A549 (cell line): Measurements from ENCODE around the gene RASSF8. TPM values are rescaled to one million over a fixed set of nuclear protein-coding genes. Genes with fewer than 3 reads are reported as not detected.

Source experiments
- ATAC-seq, 2 experiments: fragments of 200-7000 bp in 1 of 2; fragments of >200 bp in 1 of 2; cut with Nextera tagmentation in 1 of 2; cut with Tn5 transposase in 1 of 2; 3 replicates each; pipeline versions ENCODE4 v1.8.0 to v1.9.1; 2018 to 2020; ENCODE audit warnings: mild to moderate bottlenecking in 1 of 2, moderate library complexity in 1 of 2
- CTCF ChIA-PET: fragments of 300-600 bp; sonication (Branson Sonifier 250); formaldehyde crosslinking; extraction: SDS; loops from one replicate; lab custom pipeline; 2021; ENCODE audit warnings: antibody characterized with exemption, inconsistent platforms; lab: Yijun Ruan, JAX
- POLR2A ChIA-PET: fragments of 350-600 bp; formaldehyde crosslinking; extraction: SDS; loops from one replicate; lab custom pipeline; 2021; ENCODE audit warnings: antibody characterized with exemption, inconsistent platforms; lab: Yijun Ruan, JAX
- DNase-seq, 2 experiments: peaks; one replicate each; pipeline versions ENCODE4 v3.0.0 to v3.0.0-alpha.2; 2011 to 2016; ENCODE audit warnings: low read depth in 1 of 2, low spot score in 1 of 2
- FAIRE-seq: peaks from 2 replicates; lab custom pipeline; 2011; peaks lifted over from hg19 to GRCh38; lab: Jason Lieb, UNC
- H3K27ac ChIP-seq, 2 experiments: fragments of >200 bp; sonication (Bioruptor Twin); formaldehyde crosslinking; 3 replicates each; pipeline ENCODE4 v1.5.1; 2016 to 2017
- H3K4me1 ChIP-seq: fragments of >200 bp; sonication (Bioruptor Twin); formaldehyde crosslinking; 3 replicates; pipeline ENCODE4 v1.6.1; 2016
- H3K4me2 ChIP-seq: fragments of >200 bp; sonication (Bioruptor Twin); formaldehyde crosslinking; 3 replicates; pipeline ENCODE4 v1.6.1; 2016
- H3K4me3 ChIP-seq: fragments of >200 bp; sonication (Bioruptor Twin); formaldehyde crosslinking; 3 replicates; pipeline ENCODE4 v1.5.1; 2016
- H3K9me3 ChIP-seq: fragments of >200 bp; sonication (Bioruptor Twin); formaldehyde crosslinking; 3 replicates; pipeline ENCODE4 v1.6.1; 2016
- CBX2 ChIP-seq: fragments of 200-600 bp; sonication (generic); IDR thresholded peaks from 2 replicates; pipeline ENCODE4 v1.6.1; 2016; ENCODE audit warnings: low read depth, mild to moderate bottlenecking, borderline replicate concordance
- E2F6 ChIP-seq: IDR thresholded peaks from 2 replicates; pipeline ENCODE4 v1.6.1; 2012; ENCODE audit warnings: low read depth, borderline replicate concordance
- ESRRA ChIP-seq: fragments of 150-350 bp; IDR thresholded peaks from 2 replicates; pipeline ENCODE4 v1.6.1; 2014; ENCODE audit warnings: mild to moderate bottlenecking, low read length, borderline replicate concordance
- FOSB ChIP-seq: fragments of 250-450 bp; sonication (Bioruptor Pico); IDR thresholded peaks from 2 replicates; pipeline ENCODE4 v1.5.0; 2020; ENCODE audit warnings: mild to moderate bottlenecking, moderate library complexity
- HDAC2 ChIP-seq: fragments of 200-600 bp; sonication (generic); IDR thresholded peaks from 2 replicates; pipeline ENCODE4 v1.6.1; 2016
- HOXB13 ChIP-seq: fragments of 250-450 bp; sonication (Bioruptor Pico); IDR thresholded peaks from 2 replicates; pipeline ENCODE4 v1.5.0; 2020; ENCODE audit warnings: low read depth, mild to moderate bottlenecking, moderate library complexity
- JUN ChIP-seq, 2 experiments: fragments of >200 bp; sonication (Bioruptor Twin); formaldehyde crosslinking; IDR thresholded peaks; 2 replicates in 1 of 2; 3 replicates in 1 of 2; pipeline ENCODE4 v1.6.1; 2016 to 2017
- KDM5A ChIP-seq: fragments of 200-600 bp; sonication (generic); IDR thresholded peaks from 2 replicates; pipeline ENCODE4 v1.6.1; 2016; ENCODE audit warnings: antibody characterized with exemption, mild to moderate bottlenecking
- MYC ChIP-seq: IDR thresholded peaks from 2 replicates; pipeline ENCODE4 v1.6.1; 2012; ENCODE audit warnings: mild to moderate bottlenecking, inconsistent platforms, low read length, improper control_type of control experiment, borderline replicate concordance
- NFE2L2 ChIP-seq: fragments of 150-350 bp; conservative IDR thresholded peaks from 2 replicates; pipeline ENCODE4 v1.6.1; 2014; ENCODE audit warnings: low read length
- NR3C1 ChIP-seq: fragments of >200 bp; sonication (Bioruptor Twin); formaldehyde crosslinking; IDR thresholded peaks from 3 replicates; pipeline ENCODE4 v1.6.1; 2017
- POLR2AphosphoS2 ChIP-seq: conservative IDR thresholded peaks from 2 replicates; pipeline ENCODE4 v1.6.1; 2012; ENCODE audit warnings: low read length, improper control_type of control experiment, inconsistent platforms
- RARB ChIP-seq: fragments of 250-450 bp; sonication (Bioruptor Pico); IDR thresholded peaks from 2 replicates; pipeline ENCODE4 v1.8.0; 2021; ENCODE audit warnings: mild to moderate bottlenecking, moderate library complexity
- REST ChIP-seq: fragments of 200-600 bp; sonication (generic); IDR thresholded peaks from 2 replicates; pipeline ENCODE4 v1.6.1; 2016; ENCODE audit warnings: antibody characterized with exemption, mild to moderate bottlenecking, moderate library complexity
- ZSCAN20 ChIP-seq: fragments of 250-450 bp; sonication (Bioruptor Pico); IDR thresholded peaks from 2 replicates; pipeline ENCODE4 v1.8.0; 2022; ENCODE audit warnings: mild to moderate bottlenecking, moderate library complexity
- WGBS: methylation state at CpG from one replicate; pipeline ENCODE4 v1.1.6; 2017; ENCODE audit errors: missing lambda C conversion rate; 5-methylcytosine and 5-hydroxymethylcytosine counted together
- polyA plus RNA-seq, 4 experiments: library from polyadenylated mRNA; depleted of rRNA in 3 of 4; stranded (reverse); fragments of >200 nt; fragmentation: RNase III in 1 of 4; extraction: RNeasy Plus Mini Kit Qiagen cat#74134 plus additional on column Dnase treatment in 1 of 4; gene quantifications; 2 replicates in 3 of 4; 3 replicates in 1 of 4; pipeline ENCODE4 v1.2.3, GENCODE V29; 2011 to 2017
- TF ChIP-seq, protein P1 (sequence below): IDR thresholded peaks from 2 replicates; pipeline ENCODE4 v1.6.1; 2012

RASSF8 gene
- polyA plus RNA-seq, 2 of the 4 experiments (the other 2 are of a cell fraction) = 5.7 to 8.7 TPM

DNA sequence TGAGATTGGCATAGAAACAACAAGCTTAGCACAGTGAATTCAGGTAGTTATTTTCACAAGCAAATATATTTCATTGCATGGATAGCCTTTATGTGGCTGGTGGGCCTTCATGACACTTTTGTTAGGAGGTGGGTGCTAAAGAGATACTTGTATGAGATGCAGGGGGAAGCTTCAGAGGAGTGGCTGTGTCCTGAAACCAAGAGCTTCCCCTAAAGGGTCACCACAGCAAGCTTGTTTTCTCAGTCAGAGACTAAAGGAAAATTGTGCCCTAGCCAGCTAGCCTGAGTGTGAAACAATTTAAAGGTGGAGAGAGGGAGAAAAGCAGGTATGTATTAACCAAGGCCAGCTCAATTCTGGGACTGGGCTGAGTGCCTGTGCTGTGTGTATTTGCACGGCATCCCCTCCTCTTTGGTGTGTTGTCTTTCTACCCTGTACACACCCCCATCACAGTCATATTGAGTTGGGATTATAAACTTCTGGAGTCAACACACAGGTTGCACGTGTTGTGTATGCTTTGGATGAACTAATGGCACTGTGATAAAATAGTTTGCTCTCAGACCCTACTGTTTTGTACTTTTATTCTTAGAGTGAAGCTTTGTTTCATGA lies 79.2 kb downstream of the RASSF8 start (continued):
- no peak for TF ChIP-seq REST
- no peak for TF ChIP-seq ZSCAN20
- no peak for TF ChIP-seq JUN (IDR thresholded peaks at IDR 0.05)
- no peak for TF ChIP-seq KDM5A

DNA sequence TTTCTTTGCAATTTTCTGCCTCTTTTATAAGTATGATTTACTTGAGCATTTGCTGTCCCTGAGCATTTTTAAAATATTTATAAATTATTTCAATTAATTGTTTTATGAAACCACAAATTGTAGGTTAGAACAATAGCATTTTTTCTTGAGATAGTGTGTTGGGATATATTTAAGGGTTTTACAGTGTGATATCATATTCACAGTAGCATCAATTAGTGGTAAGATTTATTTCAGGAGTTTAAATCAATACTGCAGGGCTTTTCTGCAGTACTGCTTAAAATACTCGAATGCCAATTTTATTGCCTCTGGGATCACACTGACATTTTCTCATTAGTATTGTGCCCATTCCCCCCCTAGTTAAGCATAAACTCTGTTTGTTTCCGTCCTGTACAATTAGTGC lies 84.2 kb downstream of the RASSF8 start:
- no peak overlapping the region for H3K27ac ChIP-seq
- CTCF ChIA-PET = no interaction called here
- H3K4me2 ChIP-seq = peak overlapping the region; percentile 57; the same call in 2 of the 3 replicates
- H3K4me3 ChIP-seq = no peak overlapping the region
- POLR2A ChIA-PET = no interaction called here
- TF ChIP-seq RARB (CRISPR knock-in tag) (no peak), ESRRA (no peak), E2F6 (no peak), CBX2 (no peak), REST (no peak), NR3C1 (no peak), FOSB (CRISPR knock-in tag) (no peak), HDAC2 (no peak), NFE2L2 (no peak), MYC (no peak), POLR2AphosphoS2 (no peak), HOXB13 (CRISPR knock-in tag) (no peak), KDM5A (no peak)
- TF ChIP-seq, protein P1, sequence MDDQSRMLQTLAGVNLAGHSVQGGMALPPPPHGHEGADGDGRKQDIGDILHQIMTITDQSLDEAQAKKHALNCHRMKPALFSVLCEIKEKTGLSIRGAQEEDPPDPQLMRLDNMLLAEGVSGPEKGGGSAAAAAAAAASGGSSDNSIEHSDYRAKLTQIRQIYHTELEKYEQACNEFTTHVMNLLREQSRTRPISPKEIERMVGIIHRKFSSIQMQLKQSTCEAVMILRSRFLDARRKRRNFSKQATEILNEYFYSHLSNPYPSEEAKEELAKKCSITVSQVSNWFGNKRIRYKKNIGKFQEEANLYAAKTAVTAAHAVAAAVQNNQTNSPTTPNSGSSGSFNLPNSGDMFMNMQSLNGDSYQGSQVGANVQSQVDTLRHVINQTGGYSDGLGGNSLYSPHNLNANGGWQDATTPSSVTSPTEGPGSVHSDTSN = no peak
- peaks cover 22% of the 10 kb centered on the region for H3K4me1 ChIP-seq
- no peaks in the 10 kb centered on the region for H3K9me3 ChIP-seq
- WGBS = 76% methylated on average over 2 of the region's 2 CpGs
- DNase-seq (no peak), FAIRE-seq (no peak), ATAC-seq (no peak)
